K562 (cell line): ENCODE data around the gene PRKAG1. TPM values are rescaled to one million over a fixed set of nuclear protein-coding genes. Genes with fewer than 3 reads are reported as not detected.

Experiments used
- ATAC-seq: fragments of 200-7000 bp; cut with Tn5 transposase; 3 replicates; pipeline ENCODE4 v1.9.1; 2020; ENCODE audit warnings: moderate library complexity
- BruUV-seq: library from RNA; stranded (reverse); fragments of 400-500 nt; replicated peaks from 2 replicates; lab custom pipeline; 2021; lab: Mats Ljungman, UMichigan
- CTCF ChIA-PET: fragments of 300-600 bp; formaldehyde crosslinking; extraction: SDS; loops from one replicate; lab custom pipeline; 2021; ENCODE audit warnings: low intra/inter-chr PET ratio; lab: Yijun Ruan, JAX
- POLR2A ChIA-PET: fragments of 300-600, 350-650 bp; sonication (Branson Sonifier 250); formaldehyde crosslinking; extraction: SDS; loops from one replicate; lab custom pipeline; 2021; ENCODE audit warnings: antibody characterized with exemption, inconsistent platforms; lab: Yijun Ruan, JAX
- DNase-seq, 4 experiments: peaks; one replicate each; pipeline versions ENCODE4 v3.0.0 to v3.0.0-alpha.2; 2011 to 2018; ENCODE audit warnings: low spot score in 3 of 4, mixed read lengths in 3 of 4; ENCODE audit errors: extremely low read depth in 1 of 4
- FAIRE-seq: peaks from 2 replicates; lab custom pipeline; 2011; peaks lifted over from hg19 to GRCh38; lab: Jason Lieb, UNC
- H2AFZ ChIP-seq: 2 replicates; pipeline ENCODE4 v1.6.0; 2011; ENCODE audit warnings: low read depth, low read length, control low read depth, inconsistent platforms
- H3K27ac ChIP-seq: fragments of 200-600 bp; 3 replicates; pipeline ENCODE4 v1.8.0; 2011; ENCODE audit warnings: low read depth, mild to moderate bottlenecking, control low read depth, inconsistent platforms, low read length, moderate library complexity, mixed read lengths; ENCODE audit errors: extremely low read depth
- H3K27me3 ChIP-seq, 2 experiments: fragments of 300-600 bp in 1 of 2; 2 replicates in 1 of 2; 3 replicates in 1 of 2; pipeline versions ENCODE4 v1.6.0 to v1.8.0; 2011; ENCODE audit warnings: inconsistent platforms in 2 of 2, low read length in 2 of 2, mild to moderate bottlenecking in 1 of 2, mixed read lengths in 1 of 2, moderate library complexity in 1 of 2; ENCODE audit not compliant: control insufficient read depth in 2 of 2, insufficient read depth in 2 of 2
- H3K36me3 ChIP-seq: fragments of 300-600 bp; 3 replicates; pipeline ENCODE4 v1.8.0; 2011; ENCODE audit warnings: mild to moderate bottlenecking, low read length, inconsistent platforms; ENCODE audit not compliant: control insufficient read depth, insufficient read depth
- H3K4me1 ChIP-seq, 2 experiments: fragments of 200-600 bp in 1 of 2; replicated peaks in 1 of 2; 2 replicates in 1 of 2; 3 replicates in 1 of 2; pipeline versions ENCODE4 v1.5.1 to v1.8.0; 2011; ENCODE audit warnings: inconsistent platforms in 2 of 2, low read length in 2 of 2, mild to moderate bottlenecking in 1 of 2, mixed read lengths in 1 of 2, moderate library complexity in 1 of 2; ENCODE audit not compliant: control insufficient read depth in 2 of 2, insufficient read depth in 2 of 2
- H3K4me2 ChIP-seq: 2 replicates; pipeline ENCODE4 v1.6.1; 2011; ENCODE audit warnings: low read length, control low read depth, inconsistent platforms, mixed read lengths; ENCODE audit not compliant: insufficient read depth
- H3K4me3 ChIP-seq: fragments of 200-600 bp; sonication (generic), shearing (Covaris generic); 2 replicates; pipeline ENCODE4 v1.5.1; 2016; ENCODE audit warnings: control low read depth, inconsistent platforms
- H3K79me2 ChIP-seq: fragments of 200-600 bp; 3 replicates; pipeline ENCODE4 v1.8.0; 2011; ENCODE audit warnings: low read length, inconsistent platforms; ENCODE audit not compliant: control insufficient read depth, insufficient read depth
- H3K9ac ChIP-seq, 2 experiments: 2 replicates each; pipeline versions ENCODE4 v1.6.0 to v1.6.1; 2011; ENCODE audit warnings: low read depth in 2 of 2, low read length in 2 of 2, control low read depth in 1 of 2, inconsistent platforms in 1 of 2, mild to moderate bottlenecking in 1 of 2, mixed read lengths in 1 of 2; ENCODE audit not compliant: insufficient read depth in 1 of 2
- H3K9me1 ChIP-seq: one replicate; pipeline ENCODE4 v1.6.0; 2011; ENCODE audit warnings: inconsistent platforms, mild to moderate bottlenecking, low read length, moderate library complexity; ENCODE audit not compliant: control insufficient read depth, insufficient read depth
- H3K9me3 ChIP-seq: replicated peaks from 2 replicates; pipeline ENCODE4 v1.5.1; 2011; ENCODE audit warnings: low read depth, low read length, inconsistent platforms; ENCODE audit not compliant: control insufficient read depth, insufficient read depth
- H4K20me1 ChIP-seq: replicated peaks from 2 replicates; pipeline ENCODE4 v1.6.1; 2011; ENCODE audit warnings: low read length, inconsistent platforms, mixed read lengths; ENCODE audit not compliant: control insufficient read depth, insufficient read depth
- CHAMP1 ChIP-seq: fragments of 450-650 bp; IDR thresholded peaks from 2 replicates; pipeline ENCODE4 v1.6.1; 2016; ENCODE audit warnings: mild to moderate bottlenecking
- PCBP2 ChIP-seq: fragments of 200-400 bp; formaldehyde crosslinking; IDR thresholded peaks from 2 replicates; pipeline ENCODE4 v1.6.1; 2018; ENCODE audit warnings: low read length, low read depth, mild to moderate bottlenecking, moderate library complexity; ENCODE audit not compliant: poor library complexity, severe bottlenecking
- POLR3A ChIP-seq: IDR thresholded peaks from 2 replicates; pipeline ENCODE4 v1.6.1; 2011; ENCODE audit warnings: borderline replicate concordance, mild to moderate bottlenecking, moderate library complexity; ENCODE audit not compliant: insufficient read length, insufficient read depth; ENCODE audit errors: extremely low read depth
- WGBS: fragments of 100-300 bp; shearing (Covaris generic); methylation state at CpG from one replicate; pipeline ENCODE4 v1.1.6; 2016; ENCODE audit warnings: low coverage, mixed read lengths; ENCODE audit not compliant: insufficient coverage; ENCODE audit errors: missing lambda C conversion rate; 5-methylcytosine and 5-hydroxymethylcytosine counted together
- in situ Hi-C: fragments of 300-500 bp; cut with MboI; formaldehyde crosslinking; loops from 4 replicates; pipeline ENCODE4 v1.15.0; 2018; ENCODE audit warnings: inconsistent platforms, mixed read lengths
- intact Hi-C: fragments of 100-400 bp; cut with micrococcal nuclease; formaldehyde crosslinking; loops from 2 replicates; pipeline ENCODE4 v1.14.2; 2022
- polyA plus RNA-seq, 8 experiments: library from polyadenylated mRNA; depleted of rRNA in 4 of 8; stranded (reverse) in 5 of 8; unstranded in 3 of 8; fragments of >200 nt; fragmentation: Nextera tagmentation in 2 of 8; fragmentation: Illumina TruSeq in 1 of 8; extraction: Ambion mirVana in 2 of 8; extraction: Trizol in 1 of 8; gene quantifications; 2 replicates each; pipeline versions ENCODE4 v1.2.1 to v1.2.3, GENCODE V29; 2011 to 2014; ENCODE audit warnings: inconsistent platforms in 1 of 8, missing spikeins in 1 of 8
- total RNA-seq, 7 experiments: library from RNA; depleted of rRNA in 6 of 7; stranded (reverse); fragments of >200 nt in 6 of 7; fragmentation: Illumina TruSeq in 2 of 7; extraction: Trizol in 2 of 7; gene quantifications; 2 replicates each; pipeline versions ENCODE4 v1.2.1 to v1.2.3, GENCODE V29; 2011 to 2021; ENCODE audit warnings: low replicate concordance in 1 of 7
- TF ChIP-seq, protein P1 (sequence below): fragments of 250-450 bp; sonication (Bioruptor Pico); IDR thresholded peaks from 2 replicates; pipeline ENCODE4 v1.8.0; 2021; ENCODE audit warnings: moderate library complexity, mild to moderate bottlenecking, inconsistent platforms

Gene PRKAG1
- total and polyA plus RNA-seq, 9 of the 15 experiments (the other 6 are each of a cell fraction or from before 2014, with no cell fraction given), result 51.1 to 126 (median 79.1) TPM

DNA sequence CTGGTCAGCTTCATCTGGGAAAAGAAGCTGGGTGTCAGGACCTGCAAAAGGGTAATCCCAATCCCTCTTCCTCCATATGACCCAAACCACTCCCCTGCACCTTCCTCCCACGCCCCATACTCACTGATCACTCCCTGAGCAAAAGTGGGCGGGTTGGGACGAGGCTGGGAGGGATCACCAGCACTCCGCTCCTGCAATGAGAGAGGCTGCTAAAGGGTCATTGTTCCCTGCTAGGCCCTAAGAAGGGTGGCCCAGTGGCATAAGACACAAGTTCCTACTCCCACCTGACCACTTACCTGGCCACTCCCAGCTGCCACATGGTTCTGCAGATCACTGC lies 15.7 kb upstream of the PRKAG1 start:
- H3K9ac ChIP-seq, result no peak overlapping the region
- DNase-seq (no peak), ATAC-seq (no peak), FAIRE-seq (no peak)
- H3K9me3 ChIP-seq, result no peaks in the 10 kb centered on the region
- ChIA-PET POLR2A (interaction anchor here (1.5 to 12.9 kb wide), 4 partner anchors 9 to 16 kb away, joined by 6 to 78 read pairs (median 18); partner anchors contain the start of gene PRKAG1), CTCF (no interaction called here)
- no peaks in the 10 kb centered on the region for H3K9me1 ChIP-seq
- no peaks in the 10 kb centered on the region for H3K27me3 ChIP-seq
- intact Hi-C loops, result no loop called here
- no peak overlapping the region for H3K27ac ChIP-seq
- TF ChIP-seq, protein P1, sequence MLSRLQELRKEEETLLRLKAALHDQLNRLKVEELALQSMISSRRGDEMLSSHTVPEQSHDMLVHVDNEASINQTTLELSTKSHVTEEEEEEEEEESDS (CRISPR knock-in tag), result no peak
- TF ChIP-seq PCBP2 (no peak), POLR3A (no peak), CHAMP1 (no peak)
- H3K4me1 ChIP-seq, result peaks cover 0 to 13% of the 10 kb centered on the region in 2 experiments; a peak in 1 of 5 replicates
- no peak overlapping the region for H2AFZ ChIP-seq
- in situ Hi-C loops, result no loop called here
- no peak overlapping the region for H3K4me3 ChIP-seq
- WGBS, result 85% methylated on average over 2 of the region's 4 CpGs
- H4K20me1 ChIP-seq, result no peaks in the 10 kb centered on the region; the same call in 1 of the 2 replicates
- BruUV-seq, result no TSS peak
- H3K36me3 ChIP-seq, result peaks cover 97% of the 10 kb centered on the region
- no peaks in the 10 kb centered on the region for H3K79me2 ChIP-seq
- H3K4me2 ChIP-seq, result no peak overlapping the region
